ENCODE measurements around the gene OBSCN.
"Not testable (repeated sequence)": the region's sequence is repeated elsewhere in the genome, so short reads cannot be mapped to it uniquely, and the experiment has no call there.

Gene OBSCN

GRCh38 chr1:228228601-228229074, 20.8 kb downstream of the OBSCN start:
- DNase-seq: no peak

DNA sequence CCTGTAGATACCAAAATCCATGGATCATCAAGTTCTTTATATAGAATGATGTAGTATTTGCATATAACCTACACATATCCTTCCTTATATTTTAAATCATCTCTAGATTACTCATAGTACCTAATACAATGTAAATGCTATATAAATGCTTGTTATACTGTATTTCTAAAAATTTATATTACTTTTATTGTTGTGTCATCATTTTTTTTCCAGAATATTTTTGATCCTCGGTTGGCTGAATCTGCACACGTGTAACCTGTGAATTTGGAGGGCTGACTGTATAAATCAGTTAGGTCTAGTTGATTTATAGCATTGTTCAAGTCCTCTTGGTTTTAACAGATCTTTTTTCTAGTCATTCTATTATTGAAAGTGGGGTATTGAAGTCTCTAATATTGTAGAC, 23.3 kb downstream of the OBSCN start:
- no peak for DNase-seq

DNA sequence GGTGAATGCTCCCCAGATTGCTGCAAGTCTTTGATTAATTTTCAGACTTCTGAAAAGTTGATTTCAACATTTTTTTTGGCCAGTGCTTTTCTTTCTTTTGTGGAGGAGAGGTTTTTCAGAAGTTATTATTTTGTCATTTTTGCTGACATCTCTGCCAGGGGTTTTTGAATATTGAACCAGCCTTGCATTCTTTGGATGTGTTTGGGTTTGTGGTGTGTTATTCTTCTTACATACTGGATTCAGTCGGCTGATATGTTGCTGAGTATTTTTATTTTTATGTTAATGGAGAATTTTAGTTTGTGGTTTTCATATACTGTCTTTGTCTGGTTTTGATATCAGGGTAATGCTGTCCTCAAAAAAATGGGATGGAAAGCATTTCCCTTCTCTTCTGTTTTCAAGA, 25.3 kb downstream of the OBSCN start:
- DNase-seq: no peak

DNA sequence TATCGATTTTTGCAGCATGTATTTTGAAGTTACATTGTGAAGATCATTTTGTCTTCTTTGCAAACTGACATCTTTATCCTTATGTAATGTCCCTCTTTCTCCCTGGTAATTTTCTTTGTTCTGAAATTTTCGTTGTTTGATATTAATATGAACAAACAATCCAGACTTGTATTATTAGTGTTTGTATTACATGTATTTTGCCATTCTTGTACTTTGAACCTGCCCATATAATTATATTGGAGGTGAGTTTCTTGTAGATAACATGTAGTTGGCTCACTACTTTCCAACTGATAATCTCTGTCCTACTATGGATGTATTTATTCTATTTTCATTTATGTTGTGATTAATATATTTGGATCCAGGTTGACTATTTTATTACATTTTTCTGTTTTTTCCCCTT, 27.1 kb downstream of the OBSCN start:
- DNase-seq: no peak

DNA sequence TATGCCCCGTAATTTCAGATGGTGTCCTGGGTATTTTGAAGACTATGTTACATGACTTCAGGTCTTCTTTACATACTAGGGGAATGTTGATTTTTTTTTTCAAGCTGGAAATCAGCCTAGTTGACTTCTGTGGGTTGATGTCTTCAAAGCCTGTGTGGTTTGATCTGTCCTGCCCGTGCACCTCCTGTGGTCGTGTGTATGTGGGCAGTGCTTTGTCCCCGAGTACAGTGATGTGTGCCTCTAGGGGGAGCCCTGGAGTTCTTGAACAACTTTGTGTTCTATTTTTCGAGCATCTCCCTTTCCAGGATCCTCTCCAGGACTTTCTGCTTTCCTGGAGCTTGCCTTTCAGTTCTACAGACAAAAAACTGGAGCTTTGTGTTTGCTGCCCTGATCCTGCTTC, 28.9 kb downstream of the OBSCN start:
- DNase-seq: peak in 1 of 2 experiments; percentile 21

- DNase-seq: no peak
These were observed 30.2 kb downstream of the OBSCN start for GRCh38 chr1:228238007-228238406.

- DNase-seq: no peak
These were observed 30.6 kb downstream of the OBSCN start for GRCh38 chr1:228238461-228238860.

- no peak for DNase-seq
These were observed 32.8 kb downstream of the OBSCN start for GRCh38 chr1:228240411-228241240.

GRCh38 chr1:228241259-228241658, 33.4 kb downstream of the OBSCN start:
- DNase-seq: no peak

GRCh38 chr1:228242409-228242808, 34.6 kb downstream of the OBSCN start:
- no peak for DNase-seq

DNA sequence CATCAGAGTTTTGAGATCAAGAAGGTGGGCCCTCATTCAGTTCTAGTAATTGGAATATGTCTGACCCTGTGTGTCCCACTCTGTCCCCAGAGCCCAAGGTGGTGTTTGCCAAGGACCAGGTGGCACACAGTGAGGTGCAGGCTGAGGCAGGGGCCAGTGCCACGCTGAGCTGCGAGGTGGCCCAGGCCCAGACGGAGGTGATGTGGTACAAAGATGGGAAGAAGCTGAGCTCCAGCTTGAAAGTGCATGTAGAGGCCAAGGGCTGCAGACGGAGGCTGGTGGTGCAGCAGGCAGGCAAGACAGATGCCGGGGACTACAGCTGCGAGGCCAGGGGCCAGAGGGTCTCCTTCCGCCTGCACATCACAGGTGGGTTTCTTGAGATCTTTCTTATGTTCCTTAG, 35.2 kb downstream of the OBSCN start:
- DNase-seq: no peak

- DNase-seq: not testable (repeated sequence)
These were observed 36.1 kb downstream of the OBSCN start for GRCh38 chr1:228243989-228244388.

DNA sequence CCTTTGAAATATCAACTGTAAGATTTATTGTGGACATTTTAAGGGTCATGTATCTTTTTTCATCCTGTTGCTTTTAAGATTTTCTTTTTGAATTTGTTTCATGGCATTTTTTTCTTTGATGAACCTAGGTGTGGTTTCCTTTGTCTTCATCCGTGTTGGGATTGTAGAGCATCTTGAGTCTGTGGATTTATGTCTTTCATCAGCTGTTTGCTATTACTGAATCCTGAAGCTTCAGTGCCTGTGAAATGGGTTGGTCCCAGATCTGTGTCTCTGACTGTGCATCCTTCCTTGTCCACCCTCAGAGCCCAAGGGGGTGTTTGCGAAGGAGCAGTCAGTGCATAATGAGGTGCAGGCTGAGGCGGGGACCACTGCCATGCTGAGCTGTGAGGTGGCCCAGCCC, 37.3 kb downstream of the OBSCN start:
- no peak for DNase-seq

GRCh38 chr1:228246216-228246900, 38.5 kb downstream of the OBSCN start:
- DNase-seq: no peak

DNA sequence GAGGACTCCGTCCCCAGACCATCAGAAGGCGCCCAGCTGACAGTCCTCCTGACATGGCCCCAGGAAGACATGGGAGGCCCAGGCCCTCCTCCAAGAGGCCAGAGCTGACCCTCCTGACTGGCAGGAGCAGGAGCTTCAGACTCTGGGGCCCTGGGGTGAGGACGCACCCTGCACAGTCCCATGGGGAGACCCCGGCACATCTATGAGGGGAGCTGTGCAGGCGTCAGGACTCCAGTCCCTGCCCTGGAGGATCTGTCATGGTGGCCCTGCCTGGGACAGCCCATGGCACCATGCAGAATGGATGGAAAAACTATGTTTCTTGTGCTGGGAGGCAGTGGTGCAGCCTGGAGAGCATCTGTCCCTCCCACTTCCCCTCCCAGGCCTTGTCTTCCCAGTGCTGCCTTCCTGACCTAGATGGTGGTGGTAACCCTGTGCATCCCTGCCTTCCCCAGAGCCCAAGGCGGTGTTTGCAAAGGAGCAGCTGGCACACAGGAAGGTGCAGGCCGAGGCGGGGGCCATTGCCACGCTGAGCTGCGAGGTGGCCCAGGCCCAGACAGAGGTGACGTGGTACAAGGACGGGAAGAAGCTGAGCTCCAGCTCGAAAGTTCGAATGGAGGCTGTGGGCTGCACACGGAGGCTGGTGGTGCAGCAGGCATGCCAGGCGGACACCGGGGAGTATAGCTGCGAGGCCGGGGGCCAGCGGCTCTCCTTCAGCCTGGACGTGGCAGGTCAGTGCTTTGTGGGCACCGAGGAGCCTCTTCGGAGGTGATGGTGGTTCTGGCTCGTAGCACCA, 41.9 kb downstream of the OBSCN start:
- DNase-seq: no peak

- not testable (repeated sequence) for DNase-seq
These were observed 44.6 kb downstream of the OBSCN start for GRCh38 chr1:228252476-228252875.

DNA sequence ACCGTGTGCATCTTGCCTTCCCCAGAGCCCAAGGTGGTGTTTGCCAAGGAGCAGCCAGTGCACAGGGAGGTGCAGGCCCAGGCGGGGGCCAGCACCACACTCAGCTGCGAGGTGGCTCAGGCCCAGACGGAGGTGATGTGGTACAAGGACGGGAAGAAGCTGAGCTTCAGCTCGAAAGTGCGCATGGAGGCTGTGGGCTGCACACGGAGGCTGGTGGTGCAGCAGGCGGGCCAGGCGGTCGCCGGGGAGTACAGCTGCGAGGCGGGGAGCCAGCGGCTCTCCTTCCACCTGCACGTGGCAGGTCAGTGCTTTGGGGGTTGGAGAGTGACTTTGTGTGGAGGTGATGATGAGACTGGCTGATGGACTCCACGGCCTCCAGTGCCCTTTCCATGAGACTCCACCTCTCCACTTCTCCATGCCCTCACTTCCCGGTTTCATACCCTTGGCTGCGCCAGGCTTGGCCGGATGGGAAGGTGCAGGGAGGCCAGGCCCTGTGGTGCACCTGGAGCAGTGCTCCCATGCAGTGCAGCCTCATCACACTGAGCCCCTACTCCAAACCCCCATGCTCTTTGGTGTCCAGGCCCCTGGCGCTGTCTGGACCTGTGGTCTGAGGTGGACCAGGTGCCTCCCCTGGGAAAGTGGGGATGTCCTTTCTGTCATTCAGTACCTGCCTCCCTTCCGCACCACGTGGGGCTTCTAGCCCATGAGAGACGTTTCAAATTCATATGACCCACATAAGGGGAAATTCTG, 49.0 kb downstream of the OBSCN start:
- DNase-seq: no peak

- DNase-seq: no peak
These were observed 50.6 kb downstream of the OBSCN start for GRCh38 chr1:228258486-228258885.

- no peak for DNase-seq
These were observed 51.6 kb downstream of the OBSCN start for GRCh38 chr1:228259368-228259894.

DNA sequence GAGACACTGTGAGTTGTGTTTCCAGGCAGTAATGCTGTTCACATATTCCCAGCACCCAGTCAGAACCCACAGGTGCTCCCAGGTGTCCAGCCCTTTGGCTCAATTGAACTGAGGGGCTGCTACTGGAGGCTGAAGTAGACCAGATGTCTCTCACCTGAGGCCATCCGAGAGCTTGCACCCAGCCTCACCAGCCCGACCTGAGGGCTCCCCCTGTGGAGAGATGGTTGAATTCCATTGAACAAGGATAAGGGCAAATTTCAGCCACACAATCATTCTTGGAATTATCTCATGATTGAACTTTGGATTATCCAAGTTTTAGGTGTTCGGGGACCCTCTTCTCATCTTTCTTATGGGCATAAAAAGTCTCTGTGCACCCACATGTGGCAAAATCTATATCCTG, 52.1 kb downstream of the OBSCN start:
- DNase-seq: no peak

DNA sequence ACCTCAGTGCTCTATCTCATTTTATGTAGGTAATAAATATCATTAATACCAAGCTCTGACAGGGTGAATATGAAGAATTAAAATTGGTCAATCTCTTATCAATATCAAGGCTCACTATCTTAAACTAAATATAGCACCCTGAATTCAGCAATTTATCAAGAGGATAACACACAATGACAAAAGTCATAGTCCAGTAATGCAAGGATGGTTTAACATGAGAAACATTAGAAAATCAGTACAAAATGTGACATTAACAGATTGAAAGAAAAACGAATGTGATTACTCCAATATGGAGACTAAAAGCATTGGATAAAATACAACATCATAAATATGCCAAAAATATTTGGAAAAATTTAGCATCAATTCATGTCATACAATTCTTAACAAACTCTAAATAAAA, 53.9 kb downstream of the OBSCN start:
- no peak for DNase-seq

GRCh38 chr1:228262475-228262874, 54.6 kb downstream of the OBSCN start:
- no peak for DNase-seq
